Right cardiac atrium (tissue), 5 donors: ENCODE measurements around the gene WNT8A. TPM values are rescaled to one million over a fixed set of nuclear protein-coding genes. Genes with fewer than 3 reads are reported as not detected.
"Not testable (repeated sequence)": the region's sequence is repeated elsewhere in the genome, so short reads cannot be mapped to it uniquely, and the experiment has no call there.

Experiments used
- ATAC-seq, 2 donors: fragments of 200-7000 bp; cut with Tn5 transposase; one replicate each; pipeline versions ENCODE4 v1.8.0 to v1.9.1; 2020; ENCODE audit warnings: moderate library complexity in 2 of 2, mild to moderate bottlenecking in 1 of 2
- DNase-seq, 3 donors: peaks; one replicate each; pipeline ENCODE4 v3.0.0-alpha.2; 2020
- H3K27ac ChIP-seq: one replicate; pipeline ENCODE4 v1.5.1; 2013; ENCODE audit warnings: mild to moderate bottlenecking, low read length, control low read depth, moderate library complexity
- H3K27me3 ChIP-seq: one replicate; pipeline ENCODE4 v1.6.1; 2013; ENCODE audit not compliant: control insufficient read depth, insufficient read depth
- H3K4me1 ChIP-seq: one replicate; pipeline ENCODE4 v1.6.1; 2013; ENCODE audit warnings: low read length; ENCODE audit not compliant: control insufficient read depth, insufficient read depth
- H3K4me3 ChIP-seq: one replicate; pipeline ENCODE4 v1.5.1; 2013; ENCODE audit warnings: low read length, control low read depth
- H3K9me3 ChIP-seq: one replicate; pipeline ENCODE4 v1.6.1; 2013; ENCODE audit warnings: low read length; ENCODE audit not compliant: control insufficient read depth
- WGBS: extraction: QIAGEN DNeasy Blood & Tissue Kit; methylation state at CpG from one replicate; pipeline ENCODE4 v1.1.7; 2013; 5-methylcytosine and 5-hydroxymethylcytosine counted together
- intact Hi-C, 4 donors: fragments of 100-400 bp; cut with DNase I; formaldehyde crosslinking; loops; one replicate each; pipeline versions ENCODE4 v1.11.0 to v1.14.0; 2022 to 2023
- long read RNA-seq, 4 donors: library from polyadenylated mRNA; unstranded; transcript quantifications; one replicate each; pipeline ENCODE4 v2.0.0, GENCODE V29; 2020 to 2021
- polyA plus RNA-seq: library from polyadenylated mRNA; stranded (reverse); fragments of 200-250 nt; gene quantifications from one replicate; pipeline ENCODE4 v1.2.3, GENCODE V29; 2013
- total RNA-seq, 4 donors: library from RNA; stranded (reverse); fragmentation: NEBNext Ultra II Directional; extraction: Animal tissue kit (Norgen Biotek cat#: 25700); gene quantifications; one replicate each; pipeline ENCODE4 v1.2.1, GENCODE V29; 2021
- donor health status: healthy with polysubstance abuse.
- donor health status: DM: no; HTN: yes; CAD: no.
- donor health status: DM: no; HTN: no; CAD: no.
- donor health status: DM: no; HTN: yes; CAD: no; lungs with severe emphysema.
- donor health status: DM: yes; HTN: yes; CAD: no.

The WNT8A gene
- total RNA-seq (not detected), polyA plus RNA-seq (not detected)
- long read RNA-seq, donor 1, result 0 reads
- long read RNA-seq, donor 2, result 0 reads
- long read RNA-seq, donor 3, result 0 reads
- long read RNA-seq, donor 4, result 0 reads

- H3K27me3 ChIP-seq, result no peaks in the 10 kb centered on the region
- DNase-seq (no peak), ATAC-seq (no peak)
- no peaks in the 10 kb centered on the region for H3K9me3 ChIP-seq
- intact Hi-C loops, result no loop called here
- H3K4me1 ChIP-seq, result no peaks in the 10 kb centered on the region
- H3K27ac ChIP-seq, result no peak within 1 kb of the TSS
- WGBS, result 74% methylated on average over 5 of the region's 5 CpGs
- no peak within 1 kb of the TSS for H3K4me3 ChIP-seq
Observed at GRCh38 chr5:138083702-138084101, at the start of gene WNT8A. Gene WNT8A (plus strand): TSS chr5:138084033. CDS start chr5:138084128, 95 bp downstream.

GRCh38 chr5:138035605-138036537 lies 48.0 kb upstream of the WNT8A start:
- Histone ChIP-seq H3K27me3 (no peaks in the 10 kb centered on the region), H3K9me3 (no peaks in the 10 kb centered on the region), H3K4me3 (no peak overlapping the region), H3K27ac (no peak overlapping the region), H3K4me1 (no peaks in the 10 kb centered on the region)
- WGBS, result 30% methylated on average over 11 of the region's 11 CpGs
- DNase-seq (peak in 2 of 3 donors; percentile 48 to 63), ATAC-seq (peak; percentile 54)
- intact Hi-C loops, result loop anchor here in 2 of 4 donors (2.0 to 5.0 kb wide), 2 partner anchors 33 to 96 kb away; no protein-coding TSS in a partner anchor

- intact Hi-C loops, result loop anchor here in 2 of 4 donors (2.0 to 5.0 kb wide), 2 partner anchors 32 to 95 kb away; no protein-coding TSS in a partner anchor
- no peaks in the 10 kb centered on the region for H3K4me1 ChIP-seq
- no peak overlapping the region for H3K27ac ChIP-seq
- no peaks in the 10 kb centered on the region for H3K27me3 ChIP-seq
- no peak for ATAC-seq
- no peak for DNase-seq
- no peaks in the 10 kb centered on the region for H3K9me3 ChIP-seq
- H3K4me3 ChIP-seq, result no peak overlapping the region
Observed at GRCh38 chr5:138037271-138037670, 46.6 kb upstream of the WNT8A start.

- intact Hi-C loops, result loop anchor here in 2 of 4 donors (2.0 to 5.0 kb wide), 2 partner anchors 31 to 94 kb away; no protein-coding TSS in a partner anchor
- no peak overlapping the region for H3K4me3 ChIP-seq
- ATAC-seq (no peak), DNase-seq (no peak)
- 83% methylated on average over 1 of the region's 1 CpG for WGBS
- H3K4me1 ChIP-seq, result no peaks in the 10 kb centered on the region
- H3K9me3 ChIP-seq, result no peaks in the 10 kb centered on the region
- H3K27ac ChIP-seq, result no peak overlapping the region
- H3K27me3 ChIP-seq, result no peaks in the 10 kb centered on the region
Observed at GRCh38 chr5:138037907-138038633, 45.8 kb upstream of the WNT8A start.

- ATAC-seq, result no peak
- WGBS, result 76% methylated on average over 1 of the region's 1 CpG
- intact Hi-C loops, result loop anchor here in 1 of 4 donors (5.0 kb wide), 1 partner anchor 93 kb away; no protein-coding TSS in a partner anchor
Observed at GRCh38 chr5:138038826-138039225, 45.0 kb upstream of the WNT8A start.

GRCh38 chr5:138045283-138045682 lies 38.5 kb upstream of the WNT8A start:
- 90% methylated on average over 3 of the region's 3 CpGs for WGBS
- H3K27ac ChIP-seq, DNase-seq, intact Hi-C loops, H3K9me3 ChIP-seq, H3K4me1 ChIP-seq, H3K4me3 ChIP-seq, H3K27me3 ChIP-seq, ATAC-seq: not testable (repeated sequence)

More at GRCh38 chr5:138038826-138039225, 45.0 kb upstream of the WNT8A start:
- H3K27ac ChIP-seq, result no peak overlapping the region
- H3K4me1 ChIP-seq, result no peaks in the 10 kb centered on the region
- H3K27me3 ChIP-seq, result no peaks in the 10 kb centered on the region
- no peaks in the 10 kb centered on the region for H3K9me3 ChIP-seq
- no peak overlapping the region for H3K4me3 ChIP-seq
- DNase-seq, result no peak

GRCh38 chr5:138051441-138052296 lies 32.2 kb upstream of the WNT8A start:
- Histone ChIP-seq H3K4me3 (peak overlapping the region; percentile 42), H3K9me3 (no peaks in the 10 kb centered on the region), H3K27ac (peak overlapping the region; percentile 81), H3K27me3 (no peaks in the 10 kb centered on the region), H3K4me1 (peaks cover 2% of the 10 kb centered on the region)
- peak; percentile 47 to 79 (median 73) for DNase-seq
- peak; percentile 88 to 90 for ATAC-seq
- intact Hi-C loops, result no loop called here
- 41% methylated on average over 9 of the region's 9 CpGs for WGBS

GRCh38 chr5:138052718-138053117 lies 31.1 kb upstream of the WNT8A start:
- DNase-seq, H3K9me3 ChIP-seq, H3K27me3 ChIP-seq, intact Hi-C loops, ATAC-seq, H3K4me3 ChIP-seq, H3K27ac ChIP-seq, H3K4me1 ChIP-seq: not testable (repeated sequence)
- 90% methylated on average over 1 of the region's 1 CpG for WGBS

GRCh38 chr5:138053554-138053953 lies 30.3 kb upstream of the WNT8A start:
- H3K4me1 ChIP-seq, result peaks cover 2% of the 10 kb centered on the region
- H3K27ac ChIP-seq, result no peak overlapping the region
- ATAC-seq, result no peak
- H3K9me3 ChIP-seq, result no peaks in the 10 kb centered on the region
- no peaks in the 10 kb centered on the region for H3K27me3 ChIP-seq
- 75% methylated on average over 3 of the region's 3 CpGs for WGBS
- no peak for DNase-seq
- H3K4me3 ChIP-seq, result no peak overlapping the region
- intact Hi-C loops, result no loop called here

- Histone ChIP-seq H3K27me3 (no peaks in the 10 kb centered on the region), H3K4me3 (no peak overlapping the region), H3K27ac (no peak overlapping the region), H3K4me1 (peaks cover 2% of the 10 kb centered on the region), H3K9me3 (no peaks in the 10 kb centered on the region)
- no peak for ATAC-seq
- WGBS, result 33% methylated on average over 3 of the region's 3 CpGs
- DNase-seq, result no peak
- intact Hi-C loops, result no loop called here
Observed at GRCh38 chr5:138054206-138054605, 29.6 kb upstream of the WNT8A start.
